GM10847 (cell line): ENCODE measurements around the gene KCNC4.

Source experiments
- POLR2A ChIP-seq: IDR thresholded peaks from 2 replicates; pipeline ENCODE4 v1.6.1; 2011; ENCODE audit not compliant: insufficient read length; ENCODE audit errors: extremely low read depth

KCNC4 gene

DNA sequence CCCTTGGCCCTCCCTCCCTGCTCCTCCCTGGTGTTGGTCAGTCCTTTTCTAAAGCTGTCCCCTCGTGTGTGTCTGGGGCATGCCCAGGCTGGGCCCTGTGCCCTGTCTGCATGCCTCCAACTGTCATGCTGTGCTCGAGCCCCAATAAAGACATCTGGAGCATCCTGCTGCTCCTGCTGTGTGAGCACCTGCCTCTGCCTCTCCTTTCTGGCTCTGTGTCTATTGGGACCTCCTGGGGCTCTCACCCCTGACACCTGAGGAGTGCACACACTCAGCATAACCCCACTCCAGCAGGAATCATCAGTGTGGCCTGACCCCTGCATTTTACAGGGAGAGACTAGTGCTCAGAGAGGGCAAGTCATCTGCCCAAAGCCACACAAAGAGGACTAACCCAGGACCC, 23.7 kb downstream of the KCNC4 start:
- TF ChIP-seq POLR2A, result no peak

DNA sequence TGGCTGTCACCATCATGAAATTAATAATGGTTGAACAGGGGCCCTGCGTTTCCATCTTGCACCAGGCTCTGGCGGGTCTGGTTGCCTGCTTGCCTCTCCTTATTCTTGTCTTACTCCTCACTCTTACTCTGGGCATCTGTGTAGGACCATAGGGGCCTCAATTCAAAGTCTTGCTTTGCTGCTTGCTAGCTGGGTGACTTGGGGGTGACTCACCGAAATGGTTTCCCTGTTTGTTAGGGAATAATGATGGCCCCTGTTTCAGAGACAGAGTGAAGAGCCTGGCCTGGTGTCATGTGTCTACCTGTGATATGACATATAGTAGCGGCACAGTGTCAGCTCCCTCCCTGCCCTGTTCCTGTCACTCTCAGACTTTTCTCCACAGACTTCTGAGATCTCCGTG, 24.6 kb downstream of the KCNC4 start:
- no peak for TF ChIP-seq POLR2A

DNA sequence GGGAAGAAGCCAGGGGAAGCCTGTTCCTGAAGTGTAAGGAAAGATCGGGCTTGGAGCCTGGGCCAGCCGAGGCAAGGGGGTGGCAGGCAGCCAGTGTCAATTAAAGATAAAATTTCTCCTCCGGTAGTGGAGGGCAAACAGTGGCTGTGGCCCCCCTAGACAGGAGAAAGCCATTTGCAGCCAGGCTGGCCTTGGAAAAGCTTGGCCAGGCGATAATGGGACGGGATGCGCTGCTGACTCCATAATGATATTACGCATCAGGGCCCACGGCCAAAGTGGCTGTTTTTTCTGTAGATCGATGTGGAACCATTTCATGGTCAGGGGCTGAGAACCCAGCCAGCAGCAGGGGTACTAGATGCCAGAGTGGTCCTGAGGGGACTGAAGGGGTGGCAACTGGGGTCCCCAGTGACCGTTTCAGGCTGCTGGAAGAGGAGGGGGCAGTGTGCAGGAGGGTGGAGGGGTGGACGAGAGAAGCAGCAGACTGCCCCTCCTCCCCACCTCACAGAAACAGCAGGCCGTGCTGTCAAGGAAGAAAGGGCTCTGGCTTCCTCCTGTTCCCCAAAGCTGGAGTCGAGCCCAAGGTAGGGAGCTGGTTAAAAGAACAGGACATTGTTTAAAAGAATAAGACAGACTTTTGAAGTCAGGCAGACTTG, 25.2 kb downstream of the KCNC4 start:
- TF ChIP-seq POLR2A, result no peak

DNA sequence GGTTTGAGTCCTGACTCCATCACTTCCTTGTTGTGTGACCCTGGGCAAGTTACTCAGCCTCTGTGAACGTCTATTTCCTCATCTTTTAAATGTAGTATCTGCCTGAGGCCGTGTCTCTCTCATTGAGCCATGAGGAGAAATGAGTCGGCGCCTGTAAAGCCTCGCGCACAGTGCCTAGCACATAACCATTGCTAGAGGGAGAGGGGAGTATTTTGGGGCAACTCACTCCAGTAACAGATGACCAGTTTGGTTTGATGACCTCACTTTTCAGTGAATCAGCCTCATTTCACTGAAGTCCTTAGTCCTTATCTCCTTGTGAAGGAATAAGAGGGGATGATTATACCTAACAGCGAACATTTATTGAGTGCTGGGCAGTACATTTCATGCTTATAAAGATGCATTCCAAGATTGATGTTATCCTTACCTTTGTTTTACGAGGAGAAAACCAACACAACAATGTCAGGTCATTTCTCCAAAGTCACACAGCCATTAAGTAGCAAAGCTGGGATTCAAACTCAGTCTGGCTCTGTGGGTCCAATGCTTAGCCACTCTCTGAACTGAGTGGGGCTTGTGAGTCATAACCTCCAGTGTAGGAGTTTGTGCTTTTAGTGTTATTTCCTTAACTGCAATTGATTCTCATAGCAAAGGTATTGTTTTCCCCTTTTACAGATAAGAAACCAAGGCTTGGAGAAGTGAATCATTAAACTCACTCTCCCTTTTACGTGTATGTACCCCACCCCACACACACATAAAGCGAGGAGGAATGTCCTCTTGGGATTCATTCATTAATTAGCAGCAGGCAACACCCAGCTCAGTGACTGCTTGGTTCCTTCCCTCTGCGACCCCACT, 25.9 kb downstream of the KCNC4 start:
- no peak for TF ChIP-seq POLR2A

DNA sequence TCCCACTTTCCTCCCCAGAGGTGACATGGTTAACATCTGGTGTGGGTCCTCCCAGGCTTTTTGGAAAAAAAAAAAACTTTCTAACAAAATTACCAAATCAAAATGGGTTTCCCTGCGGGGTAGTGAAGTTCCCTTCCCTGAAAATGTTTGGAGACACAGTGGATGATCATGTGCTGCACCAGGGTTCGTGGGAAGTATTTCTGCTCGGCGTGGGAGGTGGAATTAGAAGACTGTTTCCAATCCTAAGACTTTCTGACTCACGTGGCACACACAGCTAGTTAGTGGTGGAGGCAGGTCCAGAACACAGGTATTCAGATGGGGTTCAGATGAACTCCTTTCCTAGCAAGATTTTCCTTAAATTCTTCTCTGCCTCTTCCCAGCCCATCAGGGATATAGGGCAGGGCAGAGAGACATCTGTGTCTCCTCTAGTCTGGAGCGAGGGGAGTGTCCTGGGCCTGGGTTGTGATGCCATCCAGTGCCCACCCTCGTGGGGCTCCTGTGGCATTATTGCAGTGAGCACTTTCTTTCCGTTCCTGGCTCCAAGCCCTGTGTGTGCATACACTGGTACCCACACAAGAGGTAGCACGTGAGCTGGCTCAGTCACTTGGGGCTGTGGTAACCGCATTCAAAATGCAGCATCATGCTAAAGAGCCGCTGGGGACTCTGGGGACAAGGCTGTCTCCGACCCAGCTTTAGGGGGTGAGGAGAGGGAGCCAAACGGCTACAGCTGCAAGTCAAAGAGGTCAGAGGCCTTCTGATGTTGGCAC, 27.5 kb downstream of the KCNC4 start:
- no peak for TF ChIP-seq POLR2A

DNA sequence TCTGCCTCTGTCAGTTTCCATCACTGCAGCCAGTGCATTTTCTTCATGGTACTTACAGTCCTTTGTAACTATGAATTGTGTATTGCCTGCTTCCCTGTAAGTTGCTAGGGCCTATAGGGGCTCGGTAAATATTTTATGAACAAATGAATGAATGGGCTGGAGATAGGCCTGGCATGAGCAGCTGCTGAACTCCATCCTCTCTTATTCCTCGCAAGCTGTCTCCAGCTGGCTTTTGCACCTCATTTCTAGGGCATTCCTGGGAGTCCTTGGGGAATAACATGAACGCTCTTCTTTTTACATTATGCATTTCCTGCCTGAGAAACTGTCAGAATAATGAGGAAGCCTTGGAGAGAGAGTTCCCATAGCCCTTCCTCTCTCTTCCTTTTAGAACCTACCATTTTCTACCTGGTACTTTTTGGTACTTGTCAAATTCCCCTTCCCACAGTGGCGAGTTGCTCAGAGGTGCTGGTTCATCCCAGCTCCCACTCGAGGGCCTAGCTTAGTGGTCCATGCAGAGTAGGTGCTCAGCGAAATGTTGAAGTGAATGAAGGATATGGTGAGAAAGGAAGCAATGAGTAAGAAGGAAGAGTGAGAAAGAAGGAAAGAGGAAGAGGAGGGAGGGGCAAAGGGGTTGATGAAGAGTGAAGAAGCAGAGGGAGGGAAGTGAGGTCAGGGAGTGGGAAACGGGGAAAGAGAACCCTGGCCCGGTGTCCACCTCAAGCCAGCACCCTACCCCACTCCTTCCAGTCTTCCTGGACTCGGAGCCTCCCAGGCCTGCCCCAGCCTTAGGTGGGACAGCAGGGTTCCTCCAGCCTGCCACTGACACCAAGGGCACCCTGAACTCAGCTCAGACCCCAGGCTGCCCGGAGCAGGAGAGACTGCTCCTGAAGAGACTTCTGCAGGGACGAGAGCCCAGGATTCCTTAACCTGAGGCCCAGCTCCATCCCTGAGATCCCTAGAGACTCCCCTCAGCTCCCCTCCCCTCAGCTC, 29.6 kb downstream of the KCNC4 start:
- no peak for TF ChIP-seq POLR2A

DNA sequence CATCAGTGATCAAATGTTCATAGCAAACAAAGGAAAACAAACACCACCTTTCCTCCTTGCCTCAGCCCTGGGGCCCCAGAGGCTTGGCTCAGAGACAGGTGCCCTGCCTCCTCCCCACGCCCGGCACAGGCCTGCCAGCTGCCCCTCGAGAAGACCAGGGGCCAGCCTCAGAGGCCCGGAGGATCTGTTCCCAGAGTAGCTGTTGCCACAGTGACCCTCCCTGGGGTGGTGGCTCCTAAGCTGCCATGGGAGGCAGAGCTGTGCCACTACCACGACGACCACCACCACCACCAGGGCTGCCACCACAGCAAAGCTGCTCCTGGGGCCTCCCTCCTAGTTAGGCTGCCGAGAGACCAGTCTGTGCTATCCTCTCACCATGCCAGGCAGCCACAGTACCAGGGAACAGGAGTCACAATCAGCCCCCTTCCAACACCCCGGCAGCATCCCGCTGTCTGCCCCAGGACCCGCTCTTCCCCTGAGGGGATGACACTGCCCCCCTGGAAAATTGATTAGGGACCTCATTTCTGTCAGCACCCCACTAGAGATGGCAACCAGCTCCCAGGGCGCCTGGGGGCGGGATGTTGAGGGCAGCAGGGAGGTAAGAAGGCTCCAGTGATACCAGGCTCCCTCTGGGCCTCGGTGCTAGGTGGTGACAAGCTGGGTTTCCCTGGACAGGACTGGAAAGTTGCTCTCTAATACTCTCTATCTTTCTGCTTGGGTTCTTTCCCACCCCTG, 30.5 kb downstream of the KCNC4 start:
- no peak for TF ChIP-seq POLR2A

DNA sequence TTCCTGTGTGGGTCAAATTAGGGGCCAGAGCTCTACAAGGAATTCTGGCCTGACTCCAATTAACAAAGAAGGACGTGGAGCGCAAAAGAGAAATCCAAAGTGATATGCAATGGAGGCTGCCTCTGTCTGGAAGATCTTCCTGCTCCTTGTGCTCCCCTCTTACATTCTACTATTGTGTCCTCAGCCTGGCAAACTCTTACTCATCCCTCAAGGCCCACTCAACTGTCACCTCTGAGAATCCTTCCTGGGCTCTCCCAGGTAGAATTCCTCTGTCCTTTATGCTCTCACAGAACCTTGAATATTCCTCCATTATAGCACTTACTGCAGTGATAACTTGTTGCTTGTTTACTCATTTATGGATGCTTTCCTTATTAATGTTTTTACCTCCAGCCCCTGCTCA, 31.4 kb downstream of the KCNC4 start:
- TF ChIP-seq POLR2A, result no peak

DNA sequence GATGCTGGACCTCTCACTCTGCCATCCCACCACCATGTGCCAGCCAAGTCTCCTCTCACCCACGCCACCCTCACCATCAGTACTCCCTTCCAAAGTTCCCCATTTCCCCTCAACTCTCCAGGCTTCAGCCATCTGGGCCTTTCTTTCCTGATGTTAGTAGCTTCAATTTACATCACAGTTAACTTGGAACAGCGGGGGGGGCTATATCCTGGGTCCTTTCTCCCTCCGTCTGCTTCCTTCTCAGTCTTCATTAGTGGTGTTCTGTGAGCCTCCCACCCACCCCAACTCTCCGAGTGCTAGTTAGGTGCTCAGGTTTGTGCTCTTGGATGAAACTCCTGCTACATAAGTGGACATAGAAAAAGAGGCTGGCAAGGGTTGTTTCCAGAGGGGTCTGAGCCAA, 31.9 kb downstream of the KCNC4 start:
- TF ChIP-seq POLR2A, result no peak

DNA sequence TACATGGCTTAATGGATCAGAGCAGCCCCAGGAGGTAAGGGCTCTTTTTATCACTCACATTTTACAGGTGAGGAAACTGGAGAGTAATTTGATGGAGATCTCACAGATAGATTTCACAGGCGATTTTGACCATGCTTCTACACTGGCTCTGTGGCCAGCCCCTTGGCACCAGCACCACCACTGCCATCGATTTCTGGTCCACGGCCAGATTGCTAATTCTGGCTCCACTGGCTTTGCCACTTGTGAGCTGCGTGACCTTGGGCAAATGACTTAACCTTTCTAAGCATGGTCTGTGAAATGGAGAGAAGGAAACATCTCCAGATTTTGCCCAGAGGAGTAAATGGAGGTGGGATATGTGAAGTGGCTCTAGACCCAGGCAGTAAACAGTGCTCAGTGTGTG, 32.6 kb downstream of the KCNC4 start:
- no peak for TF ChIP-seq POLR2A

DNA sequence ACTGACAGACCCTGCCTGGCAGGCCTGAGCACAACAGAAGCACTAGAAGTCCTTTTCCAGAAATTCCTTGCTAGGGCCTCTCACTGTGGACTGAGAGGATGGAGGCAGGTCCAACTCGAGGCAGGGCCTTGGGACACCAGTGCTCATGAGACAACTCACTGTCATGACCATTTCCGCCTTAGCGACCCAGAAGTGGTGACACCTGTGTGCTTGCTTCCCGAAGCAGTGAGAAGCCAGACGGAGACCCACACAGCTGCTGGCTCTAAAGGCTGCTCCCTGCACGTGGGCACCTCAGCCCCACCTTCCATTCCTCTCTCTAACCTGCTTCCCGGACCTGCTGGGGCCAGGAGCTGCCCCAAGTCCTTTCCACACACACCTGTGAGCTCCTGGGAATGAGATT, 33.0 kb downstream of the KCNC4 start:
- TF ChIP-seq POLR2A, result no peak

DNA sequence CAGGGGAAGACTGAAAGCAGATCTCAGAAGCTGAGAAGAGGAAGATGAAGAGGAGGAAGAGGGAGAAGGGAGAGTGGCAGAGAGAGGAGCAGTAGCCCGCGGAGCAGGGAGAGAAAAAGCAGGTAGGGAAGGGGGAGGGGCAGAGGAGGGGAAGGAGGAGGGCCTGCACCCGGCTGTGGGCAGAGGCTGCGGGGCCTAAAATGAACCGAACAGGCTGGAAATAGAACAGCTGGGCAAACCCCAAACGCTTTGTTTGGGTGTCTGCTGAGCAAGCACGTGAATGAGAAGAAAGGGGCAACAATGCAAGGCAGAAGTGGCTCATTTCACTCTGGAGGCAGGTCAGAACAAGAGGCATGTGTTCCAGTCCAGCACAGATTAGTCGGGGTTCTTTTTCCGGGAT, 33.5 kb downstream of the KCNC4 start:
- no peak for TF ChIP-seq POLR2A

DNA sequence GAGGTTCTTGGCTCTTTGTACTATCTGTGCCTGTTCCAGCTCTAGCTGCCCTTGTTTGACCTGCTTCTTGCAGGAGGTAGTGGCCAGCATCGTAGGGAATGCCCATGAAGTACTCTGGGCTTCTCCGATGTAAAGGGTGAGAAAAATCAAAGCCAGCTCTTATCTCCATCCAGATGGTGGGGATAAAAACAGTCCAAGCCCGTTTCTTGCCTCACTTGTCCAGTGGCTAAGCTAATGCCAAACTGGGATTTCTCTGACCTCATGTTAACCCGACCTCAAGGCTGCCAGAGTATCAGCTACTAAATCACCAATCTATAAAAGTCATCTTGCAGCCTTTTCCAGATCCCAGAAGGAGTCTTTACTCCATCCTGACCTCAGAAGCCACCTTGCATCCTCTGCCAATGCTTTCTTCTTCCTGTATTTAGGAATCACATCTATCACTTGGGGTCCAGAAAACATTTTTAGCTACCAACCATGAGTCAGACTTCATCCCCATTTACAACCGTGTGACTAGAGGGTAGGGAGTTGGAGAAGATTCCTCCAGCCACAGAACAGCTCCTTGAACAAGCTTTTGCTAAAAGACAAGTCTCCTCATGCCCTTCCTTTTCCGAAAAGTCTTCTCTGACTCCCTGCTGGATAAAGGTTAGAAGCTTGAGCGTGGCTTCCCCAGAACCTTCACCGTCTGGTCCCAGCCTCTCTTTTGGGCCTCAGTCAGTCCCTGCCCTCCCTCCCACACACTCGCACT, 35.9 kb downstream of the KCNC4 start:
- TF ChIP-seq POLR2A, result no peak

DNA sequence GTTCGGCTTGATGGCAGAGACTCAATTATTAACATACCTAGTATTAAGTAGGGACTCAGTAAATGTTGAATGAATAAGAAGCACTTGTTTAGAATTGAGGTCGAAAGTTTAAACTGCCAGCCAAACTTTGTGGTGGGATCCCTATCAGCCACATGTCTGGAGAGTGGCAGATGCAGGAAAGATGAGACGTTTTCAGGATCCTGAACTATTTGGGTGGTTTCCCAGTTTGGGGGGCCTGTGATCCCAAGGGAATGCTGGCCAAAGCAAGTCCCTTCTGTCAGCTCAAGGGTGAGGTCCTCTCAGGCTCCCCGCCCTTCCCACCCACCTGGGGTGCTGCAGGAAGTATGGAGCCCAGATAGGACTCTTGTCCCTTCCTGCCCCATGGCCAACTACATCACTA, 38.6 kb downstream of the KCNC4 start:
- no peak for TF ChIP-seq POLR2A

DNA sequence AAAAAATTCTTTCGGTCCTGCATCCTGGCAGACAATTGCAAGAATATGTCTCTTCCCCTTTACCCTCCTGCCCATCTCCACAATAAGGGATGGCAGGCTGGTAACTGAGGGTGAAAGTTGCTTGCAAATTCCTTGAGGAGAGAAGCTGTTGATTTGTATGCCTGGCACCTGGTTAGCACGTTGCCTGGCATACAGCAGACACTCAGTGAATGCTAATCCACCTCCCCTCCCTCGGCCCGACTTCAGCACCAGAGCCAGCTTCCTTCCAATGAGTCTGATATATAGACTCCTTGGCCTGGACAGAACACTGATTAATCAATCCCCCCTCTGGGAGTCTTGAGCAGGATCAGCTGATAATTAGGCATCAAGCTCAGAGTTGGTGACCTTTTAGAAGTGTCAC, 39.1 kb downstream of the KCNC4 start:
- no peak for TF ChIP-seq POLR2A
